Measurements from ENCODE around the gene POLE.

GRCh38 chr12:132593521-132593920 lies 93.6 kb downstream of the POLE start:
- no peak for TF ChIP-seq FOXA1 (IDR thresholded peaks at IDR 0.05)
- no peak for TF ChIP-seq FOXM1 (IDR thresholded peaks at IDR 0.05; ENCODE audit: borderline replicate concordance)
- no peak for TF ChIP-seq NFRKB (IDR thresholded peaks at IDR 0.05)
- TF ChIP-seq, protein P1, sequence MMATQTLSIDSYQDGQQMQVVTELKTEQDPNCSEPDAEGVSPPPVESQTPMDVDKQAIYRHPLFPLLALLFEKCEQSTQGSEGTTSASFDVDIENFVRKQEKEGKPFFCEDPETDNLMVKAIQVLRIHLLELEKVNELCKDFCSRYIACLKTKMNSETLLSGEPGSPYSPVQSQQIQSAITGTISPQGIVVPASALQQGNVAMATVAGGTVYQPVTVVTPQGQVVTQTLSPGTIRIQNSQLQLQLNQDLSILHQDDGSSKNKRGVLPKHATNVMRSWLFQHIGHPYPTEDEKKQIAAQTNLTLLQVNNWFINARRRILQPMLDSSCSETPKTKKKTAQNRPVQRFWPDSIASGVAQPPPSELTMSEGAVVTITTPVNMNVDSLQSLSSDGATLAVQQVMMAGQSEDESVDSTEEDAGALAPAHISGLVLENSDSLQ (IDR thresholded peaks at IDR 0.05) = no peak
- TF ChIP-seq FOXK2 (IDR thresholded peaks at IDR 0.05) = no peak

All from HEK293T (cell line).